Esophagus squamous epithelium (tissue), 4 donors: ENCODE measurements around the gene KRT37.
"Not testable (repeated sequence)": the region's sequence is repeated elsewhere in the genome, so short reads cannot be mapped to it uniquely, and the experiment has no call there.

Experiments used
- POLR2A ChIP-seq, 4 donors: fragments of 450-650 bp; IDR thresholded peaks; one replicate each; pipeline ENCODE4 v1.6.1; 2017; ENCODE audit warnings: antibody characterized with exemption in 4 of 4, mild to moderate bottlenecking in 4 of 4, moderate library complexity in 3 of 4
- TF ChIP-seq, protein P1 (sequence below), 6 experiments: fragments of 450-650 bp in 4 of 6; fragments of 200-600 bp in 2 of 6; sonication (generic) in 2 of 6; IDR thresholded peaks; one replicate each; pipeline ENCODE4 v1.5.1; 2016 to 2019; ENCODE audit warnings: antibody characterized with exemption in 6 of 6, mild to moderate bottlenecking in 4 of 6, moderate library complexity in 4 of 6

DNA sequence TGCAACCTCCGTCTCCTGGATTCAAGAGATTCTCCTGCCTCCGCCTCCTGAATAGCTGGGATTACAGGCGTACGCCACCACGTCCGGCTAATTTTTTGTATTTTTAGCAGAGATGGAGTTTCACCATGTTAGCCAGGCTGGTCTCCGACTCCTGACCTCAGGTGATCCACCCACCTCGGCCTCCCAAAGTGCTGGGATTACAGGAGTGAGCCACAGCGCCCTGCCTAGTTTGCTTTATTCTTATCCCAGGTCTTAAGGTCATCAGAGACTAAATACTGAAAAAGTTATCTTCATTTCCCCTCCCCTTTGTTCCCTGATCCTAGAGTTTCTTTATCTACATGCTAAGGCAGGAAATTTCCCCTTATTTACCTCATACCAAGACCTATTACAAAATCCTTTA is 6.0 kb upstream of the KRT37 start:
- TF ChIP-seq, protein P1, sequence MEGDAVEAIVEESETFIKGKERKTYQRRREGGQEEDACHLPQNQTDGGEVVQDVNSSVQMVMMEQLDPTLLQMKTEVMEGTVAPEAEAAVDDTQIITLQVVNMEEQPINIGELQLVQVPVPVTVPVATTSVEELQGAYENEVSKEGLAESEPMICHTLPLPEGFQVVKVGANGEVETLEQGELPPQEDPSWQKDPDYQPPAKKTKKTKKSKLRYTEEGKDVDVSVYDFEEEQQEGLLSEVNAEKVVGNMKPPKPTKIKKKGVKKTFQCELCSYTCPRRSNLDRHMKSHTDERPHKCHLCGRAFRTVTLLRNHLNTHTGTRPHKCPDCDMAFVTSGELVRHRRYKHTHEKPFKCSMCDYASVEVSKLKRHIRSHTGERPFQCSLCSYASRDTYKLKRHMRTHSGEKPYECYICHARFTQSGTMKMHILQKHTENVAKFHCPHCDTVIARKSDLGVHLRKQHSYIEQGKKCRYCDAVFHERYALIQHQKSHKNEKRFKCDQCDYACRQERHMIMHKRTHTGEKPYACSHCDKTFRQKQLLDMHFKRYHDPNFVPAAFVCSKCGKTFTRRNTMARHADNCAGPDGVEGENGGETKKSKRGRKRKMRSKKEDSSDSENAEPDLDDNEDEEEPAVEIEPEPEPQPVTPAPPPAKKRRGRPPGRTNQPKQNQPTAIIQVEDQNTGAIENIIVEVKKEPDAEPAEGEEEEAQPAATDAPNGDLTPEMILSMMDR (IDR thresholded peaks at IDR 0.05) = not testable (repeated sequence)
- not testable (repeated sequence) for TF ChIP-seq POLR2A (IDR thresholded peaks at IDR 0.05)
